HG03565 (cell line): Measurements from ENCODE around the gene SF3B2.
A peak's percentile ranks its signal among the peaks of the same experiment; 100 is the strongest.
"Not testable (repeated sequence)": the region's sequence is repeated elsewhere in the genome, so short reads cannot be mapped to it uniquely, and the experiment has no call there.

Experiments used
- ATAC-seq: cut with Tn5 transposase; IDR thresholded peaks from one replicate; pipeline ENCODE4 v1.9.1; 2021; ENCODE audit warnings: mild to moderate bottlenecking, moderate library complexity; ENCODE audit not compliant: unreplicated experiment

Gene SF3B2

DNA sequence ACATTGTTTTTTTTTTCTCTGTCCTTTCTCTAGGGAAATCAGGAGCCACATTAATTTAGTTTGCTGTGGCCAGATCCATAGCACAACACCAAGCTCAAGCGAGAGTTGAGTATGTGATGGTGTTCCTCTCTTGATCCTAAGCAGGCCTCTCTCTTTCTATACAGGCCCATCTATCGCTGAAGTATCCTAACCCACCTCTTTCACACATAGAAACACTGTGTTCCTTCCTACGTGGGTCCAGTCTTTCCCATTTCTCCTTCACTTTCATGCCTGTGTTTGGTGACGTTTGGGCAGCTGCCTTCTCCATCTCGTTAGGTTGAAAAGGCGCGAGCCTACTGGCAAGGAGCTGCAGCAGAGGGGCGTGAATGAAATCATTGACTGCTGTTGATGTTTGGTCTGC is 20.4 kb downstream of the SF3B2 start:
- no peak for ATAC-seq

DNA sequence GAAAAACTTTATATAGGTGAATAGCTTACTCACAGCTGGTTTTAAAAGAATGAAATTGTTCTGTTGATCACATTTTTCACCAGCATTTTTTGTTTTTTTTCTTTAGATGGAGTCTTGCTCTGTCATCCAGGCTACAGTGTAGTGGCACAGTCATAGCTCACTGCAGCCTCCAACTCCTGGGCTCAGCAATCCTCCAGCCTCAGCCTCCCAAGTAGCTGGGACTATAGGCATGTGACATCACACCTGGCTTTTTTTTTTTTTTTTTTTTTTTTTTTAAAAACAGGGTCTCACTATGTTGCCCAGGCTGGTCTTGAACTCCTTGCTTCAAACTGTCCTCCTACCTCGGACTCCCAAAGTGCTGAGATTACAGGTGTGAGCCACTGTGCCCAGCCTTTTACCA is 21.5 kb downstream of the SF3B2 start:
- ATAC-seq = no peak

GRCh38 chr11:66075273-66075672 is 23.1 kb downstream of the SF3B2 start:
- ATAC-seq = no peak

DNA sequence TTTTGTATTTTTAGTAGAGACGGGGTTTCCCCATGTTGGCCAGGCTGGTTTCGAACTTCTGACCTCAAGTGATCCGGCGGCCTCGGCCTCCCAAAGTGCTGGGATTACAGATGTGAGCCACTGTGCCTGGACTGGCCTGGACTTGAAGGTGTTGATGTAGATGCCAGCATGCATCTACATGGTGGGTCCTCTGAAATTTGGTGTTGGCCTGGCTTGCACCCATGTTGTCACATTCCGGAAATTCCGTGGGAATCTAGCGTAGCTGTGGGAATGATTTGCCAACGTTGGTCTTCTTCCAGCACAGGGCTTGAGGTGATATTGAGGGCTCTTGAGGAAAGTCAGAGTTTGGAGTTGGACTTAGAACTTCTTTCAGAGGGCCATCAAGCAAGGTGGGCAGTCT is 24.4 kb downstream of the SF3B2 start:
- ATAC-seq = no peak

DNA sequence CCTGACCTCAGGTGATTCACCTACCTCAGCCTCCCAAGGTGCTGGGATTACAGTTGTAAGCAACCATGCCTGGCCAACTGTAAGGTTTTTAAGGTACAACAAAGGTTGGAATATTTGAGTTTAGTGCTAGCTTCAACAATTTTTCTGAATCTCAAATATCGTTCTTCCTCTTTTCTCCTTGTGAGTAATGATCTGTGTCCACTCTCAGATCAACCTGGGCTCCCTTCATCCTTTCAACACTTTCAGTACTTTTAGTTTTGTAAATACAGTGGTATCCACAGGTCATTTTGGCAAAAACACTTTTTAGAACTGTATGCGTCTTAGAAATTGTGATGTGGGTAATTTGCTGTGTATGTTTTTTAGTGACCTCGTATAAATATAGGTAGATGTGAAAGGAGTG is 25.8 kb downstream of the SF3B2 start:
- no peak for ATAC-seq

- ATAC-seq = not testable (repeated sequence)
Observed at GRCh38 chr11:66078949-66079348, 26.8 kb downstream of the SF3B2 start.

GRCh38 chr11:66080055-66080817 is 28.1 kb downstream of the SF3B2 start:
- no peak for ATAC-seq

DNA sequence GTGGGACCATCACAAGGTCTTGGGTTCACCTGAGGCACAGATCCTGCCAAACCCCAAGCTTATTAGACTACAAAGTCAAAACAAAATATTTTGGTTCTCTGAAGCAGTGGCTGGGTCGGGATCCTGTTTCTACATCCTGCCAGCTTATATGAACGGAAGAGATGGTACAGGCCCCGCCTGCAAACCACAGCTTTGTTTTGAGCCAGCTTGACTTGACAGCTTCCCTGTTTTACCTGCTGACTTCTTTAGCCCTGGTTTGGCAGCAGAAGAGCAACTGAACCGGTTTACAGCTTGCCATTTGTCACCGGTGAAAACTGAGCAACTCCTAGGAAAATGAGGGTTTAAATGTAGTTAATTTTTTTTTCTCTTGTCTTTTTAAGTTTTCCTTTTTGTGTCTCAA is 29.3 kb downstream of the SF3B2 start:
- peak; percentile 42 for ATAC-seq

DNA sequence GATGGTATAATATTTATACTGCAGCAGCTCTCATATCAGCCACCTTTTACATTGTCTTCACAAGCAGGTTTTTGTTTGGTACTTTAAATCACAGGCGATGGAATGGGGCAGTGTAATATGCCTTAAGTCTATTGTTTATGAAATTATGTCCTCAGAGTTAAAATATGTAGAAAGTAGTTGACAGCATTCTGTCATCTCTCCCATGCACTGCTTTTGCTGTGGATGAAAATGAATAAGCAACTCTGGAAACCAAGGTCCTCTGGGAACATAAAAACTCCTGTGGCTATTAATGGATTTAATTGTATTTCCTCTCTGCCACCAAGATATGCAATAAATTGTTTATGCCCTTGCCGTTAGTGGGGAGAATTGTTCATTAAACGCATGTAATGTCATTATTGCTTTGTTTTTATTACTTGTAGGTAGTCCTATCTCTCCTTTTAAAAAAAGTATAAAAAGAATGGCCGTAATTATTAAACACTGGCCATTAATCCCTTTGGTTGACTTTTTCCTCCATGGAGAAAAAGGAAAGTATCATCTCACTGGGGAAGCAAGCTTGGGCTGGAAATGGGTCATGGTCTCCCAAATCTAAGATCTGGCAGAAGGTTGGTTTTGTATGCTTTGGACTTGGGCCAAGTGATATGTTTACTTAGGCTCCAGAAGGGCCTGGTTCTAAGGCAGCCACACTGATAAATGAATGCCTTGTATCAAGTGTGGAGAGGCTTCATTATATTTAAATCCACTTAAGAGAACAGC is 31.0 kb downstream of the SF3B2 start:
- no peak for ATAC-seq

- ATAC-seq = no peak
Observed at GRCh38 chr11:66083767-66084166, 31.6 kb downstream of the SF3B2 start.

DNA sequence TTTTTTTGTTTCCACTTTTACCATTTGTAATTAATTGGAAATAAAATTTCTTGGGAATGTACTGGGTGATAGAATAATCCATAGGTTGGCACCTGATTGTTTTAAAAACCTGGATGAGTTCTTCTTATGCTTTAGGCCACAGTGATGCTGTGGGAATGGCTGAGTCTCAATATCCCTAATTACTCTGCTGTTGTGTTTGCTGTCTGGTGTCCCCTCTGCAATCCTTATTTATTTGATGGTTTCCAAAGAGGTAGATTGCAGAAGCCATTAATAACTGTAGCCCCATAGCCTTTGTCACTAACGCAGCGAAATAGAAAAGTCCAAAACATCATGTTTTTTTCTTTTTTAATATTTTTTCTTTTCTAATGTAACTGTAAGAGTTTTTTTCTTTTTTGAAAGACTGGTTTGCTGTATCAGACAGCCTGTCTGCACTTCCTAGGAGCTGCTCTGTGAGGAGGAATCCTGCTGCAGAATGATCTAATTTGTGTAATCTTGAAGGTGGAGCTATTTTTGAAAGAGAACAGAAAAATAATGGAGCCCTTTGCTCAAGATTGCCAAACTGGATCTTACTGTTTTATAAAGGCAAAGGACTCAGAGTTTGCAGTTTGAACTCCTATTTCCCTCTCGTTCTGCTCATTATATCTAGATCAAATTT is 32.8 kb downstream of the SF3B2 start:
- no peak for ATAC-seq

GRCh38 chr11:66087148-66087908 is 35.2 kb downstream of the SF3B2 start:
- ATAC-seq = no peak

DNA sequence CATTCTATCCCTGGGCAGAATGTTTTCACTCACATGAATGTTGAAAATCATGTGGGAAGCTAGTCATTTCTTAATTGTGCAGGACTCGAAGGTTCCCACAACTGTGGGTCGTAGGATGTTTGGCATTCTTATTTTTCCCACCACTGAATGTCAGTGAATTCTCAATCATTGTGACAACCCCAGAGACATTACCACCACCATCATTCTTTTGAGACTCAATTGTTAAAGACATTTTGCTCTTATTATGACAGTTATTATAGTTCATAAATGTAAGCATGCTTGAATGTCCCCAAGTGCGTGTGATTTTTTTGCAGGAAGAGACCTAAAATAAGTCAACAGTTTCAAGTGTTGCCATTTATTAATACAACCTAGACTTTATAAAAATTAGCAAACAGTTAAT is 36.9 kb downstream of the SF3B2 start:
- no peak for ATAC-seq

DNA sequence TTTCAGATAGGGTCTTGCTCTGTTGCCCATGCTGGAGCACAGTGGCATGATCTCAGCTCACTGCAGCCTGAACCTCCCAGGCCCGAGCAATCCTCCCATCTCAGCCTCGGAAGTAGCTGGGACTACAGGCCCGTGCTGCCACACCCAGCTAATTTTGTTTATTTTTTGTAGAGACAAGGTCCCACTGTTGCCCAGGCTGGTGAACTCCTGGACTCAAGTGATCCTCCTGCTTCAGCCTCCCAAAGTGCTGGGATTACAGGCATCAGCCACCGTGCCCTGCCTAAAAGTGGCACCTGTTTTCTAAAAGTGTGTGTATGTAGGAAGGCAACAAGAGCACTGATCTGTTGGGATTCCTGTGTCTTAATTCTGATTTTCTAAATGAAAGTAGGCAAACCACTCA is 38.1 kb downstream of the SF3B2 start:
- no peak for ATAC-seq

DNA sequence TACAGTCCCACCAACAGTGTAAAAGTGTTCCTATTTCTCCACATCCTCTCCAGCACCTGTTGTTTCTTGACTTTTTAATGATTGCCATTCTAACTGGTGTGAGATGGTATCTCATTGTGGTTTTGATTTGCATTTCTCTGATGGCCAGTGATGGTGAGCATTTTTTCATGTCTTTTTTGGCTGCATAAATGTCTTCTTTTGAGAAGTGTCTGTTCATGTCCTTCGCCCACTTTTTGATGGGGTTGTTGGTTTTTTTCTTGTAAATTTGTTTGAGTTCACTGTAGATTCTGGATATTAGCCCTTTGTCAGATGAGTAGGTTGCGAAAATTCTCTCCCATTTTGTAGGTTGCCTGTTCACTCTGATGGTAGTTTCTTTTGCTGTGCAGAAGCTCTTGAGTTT is 40.0 kb downstream of the SF3B2 start:
- ATAC-seq = not testable (repeated sequence)

GRCh38 chr11:66099746-66100145 is 47.6 kb downstream of the SF3B2 start:
- not testable (repeated sequence) for ATAC-seq

DNA sequence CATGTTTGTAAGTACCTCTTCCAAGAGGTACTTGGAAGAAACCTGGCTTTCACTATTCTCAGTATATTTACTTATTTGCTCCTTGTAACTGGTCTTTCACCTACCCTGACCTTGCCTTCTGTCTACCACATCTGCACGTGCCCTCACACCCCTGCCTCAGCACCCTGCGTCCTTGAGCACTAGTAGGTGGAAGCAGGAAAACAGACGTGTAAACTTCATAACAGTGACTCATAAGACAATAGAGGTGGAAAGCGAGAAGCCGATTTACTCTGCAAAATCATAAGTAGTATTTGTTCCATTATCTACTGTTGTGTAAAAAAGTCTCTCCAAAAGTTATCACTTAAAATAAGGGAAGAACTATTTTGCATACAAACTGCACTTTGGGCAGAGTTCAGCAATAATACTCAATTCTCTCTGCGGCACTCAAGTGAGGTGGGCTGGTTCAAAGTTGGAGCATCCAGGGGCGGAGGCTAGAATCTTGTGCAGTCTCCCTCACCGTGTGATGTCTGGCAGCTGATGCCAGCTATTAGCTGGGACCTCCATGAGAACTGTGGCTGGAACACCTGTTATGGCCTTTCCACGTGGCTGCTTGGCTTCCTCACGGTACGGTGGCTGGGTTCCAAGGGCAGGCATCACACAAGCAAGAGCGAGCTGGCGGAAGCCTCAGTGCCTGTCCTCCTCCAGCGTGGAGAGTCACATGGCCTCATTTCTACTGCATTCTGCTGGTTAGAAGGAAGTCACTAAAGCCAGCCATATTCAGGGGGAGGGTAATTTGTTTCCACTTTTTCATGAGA is 48.3 kb downstream of the SF3B2 start:
- no peak for ATAC-seq

DNA sequence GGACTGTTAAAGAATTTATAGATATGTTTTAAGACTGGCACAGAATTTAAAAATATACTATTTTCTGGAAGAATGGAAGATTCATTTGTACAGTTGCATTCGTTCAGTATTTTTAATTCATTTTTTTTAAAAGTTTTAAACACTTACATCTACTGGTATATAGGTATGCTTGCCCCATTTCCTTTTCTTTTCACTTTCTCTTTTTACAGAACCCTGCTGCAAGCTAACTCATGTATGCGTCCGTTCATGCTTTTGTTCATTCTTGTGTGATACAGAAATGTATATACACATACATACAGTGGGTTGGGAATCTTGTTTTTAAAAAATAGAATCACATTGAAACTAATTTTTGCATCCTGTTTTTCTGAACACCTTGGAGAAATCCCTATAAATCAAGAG is 48.9 kb downstream of the SF3B2 start:
- ATAC-seq = no peak

DNA sequence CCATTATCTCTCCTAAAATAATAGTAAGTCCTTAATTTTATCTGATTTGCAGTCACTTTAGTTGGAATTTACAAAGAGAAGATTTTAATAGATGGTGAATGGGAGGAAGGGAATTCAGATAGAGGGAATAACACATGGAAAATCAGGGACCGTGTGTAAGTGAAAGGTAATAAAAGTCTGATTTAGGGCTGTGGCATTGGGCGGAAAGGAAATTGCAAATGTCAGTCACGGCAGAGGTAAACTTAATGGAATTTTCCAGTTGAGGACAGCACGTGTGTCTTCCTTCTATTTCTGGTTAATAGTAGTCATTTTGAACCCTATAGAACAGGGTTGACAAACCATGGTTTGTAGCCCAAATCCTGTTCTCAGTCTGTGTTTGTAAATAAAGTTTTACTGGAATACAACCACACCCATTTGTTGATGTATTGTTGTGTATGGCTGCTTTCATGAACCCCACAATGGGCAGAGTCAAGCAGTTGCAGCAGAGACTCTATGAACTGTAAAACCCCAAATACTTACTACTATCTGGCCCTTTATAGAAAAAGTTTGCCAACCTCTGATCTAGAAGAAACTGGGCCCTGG is 52.0 kb downstream of the SF3B2 start:
- no peak for ATAC-seq
